KBM-7 (cell line): ENCODE measurements around the gene ABLIM2.

Experiments
- DNase-seq: peaks from one replicate; pipeline ENCODE4 v3.0.0-alpha.2; 2015
- in situ Hi-C: fragments of 300-500 bp; cut with MboI; formaldehyde crosslinking; loops from 2 replicates; pipeline ENCODE4 v1.14.3; 2020; ENCODE audit warnings: low sequenced_read_pairs, low pct_unique_long_range_greater_than_20kb, mixed read lengths

Gene ABLIM2

GRCh38 chr4:8177956-8178355, 19.3 kb upstream of the ABLIM2 start:
- in situ Hi-C loops: no loop called here

GRCh38 chr4:8177552-8177951, 18.9 kb upstream of the ABLIM2 start:
- in situ Hi-C loops: no loop called here
- no peak for DNase-seq

More at GRCh38 chr4:8177956-8178355, 19.3 kb upstream of the ABLIM2 start:
- DNase-seq: no peak

- DNase-seq: peak; percentile 49
- in situ Hi-C loops: no loop called here
Observed at GRCh38 chr4:8176547-8177399, 18.2 kb upstream of the ABLIM2 start.

GRCh38 chr4:8175686-8176085, 17.1 kb upstream of the ABLIM2 start:
- no peak for DNase-seq
- in situ Hi-C loops: no loop called here

GRCh38 chr4:8174970-8175369, 16.4 kb upstream of the ABLIM2 start:
- no peak for DNase-seq
- in situ Hi-C loops: no loop called here

GRCh38 chr4:8173492-8174242, 15.1 kb upstream of the ABLIM2 start:
- DNase-seq: no peak
- in situ Hi-C loops: no loop called here

DNA sequence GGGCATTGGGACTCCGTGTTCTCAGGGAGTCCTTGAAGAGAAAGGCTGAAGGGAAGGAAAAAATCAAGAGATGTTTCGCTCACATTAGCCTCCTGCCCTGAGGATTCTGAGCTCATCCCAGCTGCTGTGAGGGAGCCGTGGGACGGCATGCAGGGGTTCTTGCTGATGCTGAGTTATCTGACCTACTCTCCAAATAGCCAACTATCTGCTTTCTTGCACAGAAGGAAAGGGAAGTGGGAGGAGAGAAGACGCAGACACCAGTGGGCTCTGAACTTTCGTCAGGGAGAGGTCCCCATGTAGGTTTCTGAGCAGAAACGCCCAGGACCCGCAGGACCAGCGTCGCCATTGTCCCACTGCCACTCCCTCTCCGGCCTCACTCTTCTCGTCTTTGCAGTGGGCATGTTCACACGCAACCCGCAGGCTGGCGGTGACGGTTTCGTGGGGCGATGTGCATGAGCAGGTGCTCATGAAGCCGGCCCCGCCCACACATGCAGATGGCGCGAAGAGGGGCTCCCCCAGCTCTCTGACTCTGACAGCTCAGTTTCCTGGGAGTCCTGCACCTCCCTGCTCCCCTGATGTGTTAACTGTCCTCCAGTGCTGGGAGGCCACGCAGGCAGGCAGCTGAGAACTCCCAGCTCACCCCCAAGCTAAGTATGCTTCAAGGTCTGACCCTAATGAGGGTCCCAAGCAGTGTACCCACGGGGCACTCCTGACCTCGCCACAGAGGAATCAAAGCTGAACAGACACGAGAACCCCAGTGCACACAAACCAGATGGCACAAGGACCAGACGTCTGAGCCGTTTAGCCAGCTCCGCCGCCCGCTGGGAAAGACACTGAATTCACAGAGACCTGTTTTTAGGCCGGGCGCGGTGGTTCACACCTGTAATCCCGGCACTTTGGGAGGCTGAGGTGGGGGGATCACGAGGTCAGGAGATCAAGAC, 13.6 kb upstream of the ABLIM2 start:
- in situ Hi-C loops: no loop called here
- DNase-seq: no peak

DNA sequence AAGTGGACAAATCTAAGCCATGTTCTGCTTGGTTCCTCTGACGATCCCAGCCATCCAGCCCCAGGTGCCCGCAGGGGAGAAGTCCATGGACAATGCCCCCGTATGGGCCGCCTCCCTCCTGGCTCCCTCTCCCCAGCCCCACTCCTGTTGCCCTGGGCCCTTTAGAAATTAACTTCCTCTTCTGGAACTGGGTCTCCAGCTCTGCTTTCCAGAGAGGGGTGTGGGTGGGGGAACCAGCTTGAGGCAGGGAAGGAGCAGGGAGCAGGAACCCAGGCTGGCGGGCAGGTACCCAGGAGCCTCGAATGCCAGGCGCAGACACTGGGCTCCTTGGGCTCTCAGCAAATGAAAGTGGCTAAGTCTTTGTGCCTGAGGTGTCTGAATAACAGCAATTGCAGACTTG, 12.7 kb upstream of the ABLIM2 start:
- in situ Hi-C loops: no loop called here
- no peak for DNase-seq

GRCh38 chr4:8170341-8170740, 11.7 kb upstream of the ABLIM2 start:
- in situ Hi-C loops: no loop called here
- DNase-seq: no peak

DNA sequence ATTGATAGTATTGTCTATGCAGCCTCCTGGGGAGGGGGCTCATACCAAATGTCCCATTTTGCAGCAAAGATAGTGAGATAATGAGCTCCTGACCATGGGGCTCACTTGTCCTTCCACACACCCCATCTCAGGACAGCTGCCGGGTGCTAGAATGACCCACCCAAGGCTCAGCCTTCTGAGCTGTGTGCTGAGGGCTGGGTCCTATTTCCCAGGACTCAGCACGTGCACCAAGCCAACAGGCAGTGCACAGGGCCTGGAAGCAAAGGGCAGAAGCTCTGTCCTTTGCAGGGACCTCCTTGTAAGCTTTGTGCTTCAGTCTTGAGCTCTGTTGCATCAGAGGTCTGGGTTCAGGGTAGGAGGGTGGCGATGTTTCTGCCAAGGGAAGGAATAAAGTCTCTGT, 11.2 kb upstream of the ABLIM2 start:
- in situ Hi-C loops: no loop called here
- no peak for DNase-seq

- DNase-seq: no peak
- in situ Hi-C loops: no loop called here
Observed at GRCh38 chr4:8168832-8169598, 10.4 kb upstream of the ABLIM2 start.

DNA sequence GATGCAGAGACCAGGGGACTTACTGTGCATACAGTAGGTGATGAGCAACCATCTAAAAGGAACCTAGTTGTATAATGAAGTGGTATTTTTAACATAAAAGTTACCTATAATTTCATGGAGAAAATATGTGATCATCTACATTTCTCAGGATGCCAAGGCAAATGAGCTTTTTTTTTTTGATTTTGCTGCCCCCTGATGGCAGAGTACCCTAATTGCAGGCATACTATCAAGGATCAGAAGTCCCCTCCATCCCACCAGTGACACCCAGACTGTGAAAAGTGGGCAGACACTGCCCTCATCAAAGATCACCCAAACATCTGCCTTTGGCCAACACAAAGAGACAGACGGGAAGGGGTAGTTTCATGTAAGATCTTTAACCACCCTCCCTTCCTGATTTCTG, 9.6 kb upstream of the ABLIM2 start:
- peak; percentile 11 for DNase-seq
- in situ Hi-C loops: no loop called here

- in situ Hi-C loops: no loop called here
- DNase-seq: no peak
Observed at GRCh38 chr4:8167815-8168214, 9.2 kb upstream of the ABLIM2 start.

DNA sequence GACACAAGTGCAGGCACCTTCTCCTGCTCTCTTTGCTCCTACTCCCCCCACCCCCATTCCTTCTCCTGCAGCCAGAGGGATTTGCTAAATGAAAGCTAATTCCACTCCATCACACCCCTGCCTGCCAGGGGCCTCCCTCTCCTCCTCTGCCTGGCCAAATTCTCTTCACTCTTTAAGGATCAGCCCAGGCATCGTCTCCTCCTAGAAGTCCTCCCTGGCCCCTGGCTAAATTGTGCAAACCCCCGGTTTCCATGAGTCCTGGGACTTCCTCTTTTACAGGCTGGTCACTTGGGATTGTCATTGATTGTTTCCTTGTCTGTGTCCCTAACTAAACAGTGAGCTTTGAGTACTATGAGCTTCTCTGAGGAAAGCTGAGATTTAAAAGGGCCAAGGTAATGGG, 8.7 kb upstream of the ABLIM2 start:
- peak; percentile 11 for DNase-seq
- in situ Hi-C loops: no loop called here

GRCh38 chr4:8165374-8165896, 6.8 kb upstream of the ABLIM2 start:
- no peak for DNase-seq
- in situ Hi-C loops: no loop called here

- in situ Hi-C loops: no loop called here
- no peak for DNase-seq
Observed at GRCh38 chr4:8164687-8165086, 6.1 kb upstream of the ABLIM2 start.

- in situ Hi-C loops: no loop called here
- no peak for DNase-seq
Observed at GRCh38 chr4:8164194-8164565, 5.6 kb upstream of the ABLIM2 start.

GRCh38 chr4:8163436-8164193, 5.0 kb upstream of the ABLIM2 start:
- in situ Hi-C loops: no loop called here
- DNase-seq: no peak
